CD4-positive, alpha-beta T cell (primary cell): Measurements from ENCODE around the gene MAB21L4. TPM values are rescaled to one million over a fixed set of nuclear protein-coding genes. Genes with fewer than 3 reads are reported as not detected.

ENCODE experiments used
- ATAC-seq: fragments of 200-7000 bp; cut with Tn5 transposase; one replicate; pipeline ENCODE4 v1.10.0; 2022; ENCODE audit warnings: mild to moderate bottlenecking; ENCODE audit not compliant: poor library complexity
- CTCF ChIA-PET: fragments of 350-600 bp; sonication (Branson Sonifier 250); formaldehyde crosslinking; loops from one replicate; lab custom pipeline; 2021; ENCODE audit warnings: antibody characterized with exemption, inconsistent platforms; lab: Charles Lee
- POLR2A ChIA-PET: fragments of 350-600 bp; sonication (Branson Sonifier 250); formaldehyde crosslinking; loops from one replicate; lab custom pipeline; 2021; ENCODE audit warnings: antibody characterized with exemption, inconsistent platforms; lab: Charles Lee
- DNase-seq, 14 experiments: peaks; one replicate each; pipeline ENCODE4 v3.0.0-alpha.2; 2013 to 2020; ENCODE audit warnings: mixed read lengths in 2 of 14
- H3K27ac ChIP-seq, 2 donors: one replicate each; pipeline versions ENCODE4 v1.5.1 to v1.7.0; 2013; ENCODE audit warnings: low read length in 2 of 2, low read depth in 1 of 2, mild to moderate bottlenecking in 1 of 2
- H3K27me3 ChIP-seq, 2 experiments: 1 replicate in 1 of 2; 2 replicates in 1 of 2; pipeline versions ENCODE4 v1.6.1 to v1.7.0; 2013; ENCODE audit warnings: low read length in 2 of 2, control low read depth in 1 of 2, mild to moderate bottlenecking in 1 of 2, moderate library complexity in 1 of 2; ENCODE audit not compliant: insufficient read depth in 2 of 2, control insufficient read depth in 1 of 2
- H3K36me3 ChIP-seq: one replicate; pipeline ENCODE4 v1.6.1; 2013; ENCODE audit warnings: low read length, control low read depth; ENCODE audit not compliant: insufficient read depth
- H3K4me1 ChIP-seq: one replicate; pipeline ENCODE4 v1.6.1; 2013; ENCODE audit warnings: low read length, control low read depth; ENCODE audit not compliant: insufficient read depth
- H3K4me3 ChIP-seq: one replicate; pipeline ENCODE4 v1.5.1; 2013; ENCODE audit warnings: mild to moderate bottlenecking, low read length, moderate library complexity
- H3K9me3 ChIP-seq, 2 experiments: 1 replicate in 1 of 2; 2 replicates in 1 of 2; pipeline versions ENCODE4 v1.6.1 to v1.7.0; 2013; ENCODE audit warnings: low read length in 2 of 2, mild to moderate bottlenecking in 2 of 2, control low read depth in 1 of 2, moderate library complexity in 1 of 2; ENCODE audit not compliant: control insufficient read depth in 1 of 2, insufficient read depth in 1 of 2
- H3K27ac Mint-ChIP-seq: one replicate; pipeline ENCODE4 v1.8.0; 2020; ENCODE audit warnings: mixed read lengths
- H3K27me3 Mint-ChIP-seq: one replicate; pipeline ENCODE4 v1.8.0; 2021; ENCODE audit warnings: mixed read lengths
- H3K36me3 Mint-ChIP-seq: one replicate; pipeline ENCODE4 v1.8.0; 2021; ENCODE audit warnings: low read depth, mixed read lengths
- H3K4me1 Mint-ChIP-seq: one replicate; pipeline ENCODE4 v1.8.0; 2021; ENCODE audit warnings: low read depth, mixed read lengths
- H3K4me3 Mint-ChIP-seq: one replicate; pipeline ENCODE4 v1.8.0; 2020; ENCODE audit warnings: mild to moderate bottlenecking, mixed read lengths
- H3K9me3 Mint-ChIP-seq: one replicate; pipeline ENCODE4 v1.8.0; 2020; ENCODE audit warnings: mixed read lengths
- CTCF ChIP-seq: fragments of 200-600 bp; IDR thresholded peaks from one replicate; pipeline ENCODE4 v1.8.0; 2022; ENCODE audit warnings: antibody characterized with exemption, mild to moderate bottlenecking
- intact Hi-C, 2 experiments: fragments of 100-400 bp; cut with DNase I in 1 of 2; cut with micrococcal nuclease in 1 of 2; formaldehyde crosslinking; loops; one replicate each; pipeline versions ENCODE4 v1.15.1 to v1.9.0; 2023 to 2025; cut with DNase I, micrococcal nuclease
- total RNA-seq, 174 experiments: library from RNA in 2 of 174; stranded (reverse) in 2 of 174; gene quantifications; one replicate each; pipeline ENCODE4 v1.2.3 and lab custom pipeline; 2021 to 2026

The MAB21L4 gene
- total RNA-seq, 2 experiments from 2014 or later: not detected

DNA sequence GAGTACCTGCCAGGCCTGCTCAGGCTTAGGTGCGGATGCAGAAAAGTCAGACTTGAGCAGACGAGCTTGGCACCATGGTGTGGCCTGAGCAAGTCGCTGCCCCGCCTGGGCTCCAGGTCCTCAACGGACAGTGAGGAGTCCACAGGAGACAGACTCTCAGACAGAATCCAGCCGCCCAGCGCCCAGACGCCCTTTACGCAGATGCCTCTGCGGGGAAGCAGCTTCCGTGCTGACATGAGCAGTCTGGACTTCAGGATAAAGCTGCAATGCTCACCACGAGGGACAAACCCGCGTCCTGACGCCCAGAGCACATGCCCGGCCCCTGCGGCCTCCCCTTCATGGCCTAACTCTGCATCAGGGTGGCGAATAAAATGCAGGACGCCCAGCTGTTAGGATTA, 3.5 kb upstream of the MAB21L4 start:
- CTCF ChIA-PET: no interaction called here
- H3K4me1 ChIP-seq: no peaks in the 10 kb centered on the region
- no peaks in the 10 kb centered on the region for H3K36me3 Mint-ChIP-seq

DNA sequence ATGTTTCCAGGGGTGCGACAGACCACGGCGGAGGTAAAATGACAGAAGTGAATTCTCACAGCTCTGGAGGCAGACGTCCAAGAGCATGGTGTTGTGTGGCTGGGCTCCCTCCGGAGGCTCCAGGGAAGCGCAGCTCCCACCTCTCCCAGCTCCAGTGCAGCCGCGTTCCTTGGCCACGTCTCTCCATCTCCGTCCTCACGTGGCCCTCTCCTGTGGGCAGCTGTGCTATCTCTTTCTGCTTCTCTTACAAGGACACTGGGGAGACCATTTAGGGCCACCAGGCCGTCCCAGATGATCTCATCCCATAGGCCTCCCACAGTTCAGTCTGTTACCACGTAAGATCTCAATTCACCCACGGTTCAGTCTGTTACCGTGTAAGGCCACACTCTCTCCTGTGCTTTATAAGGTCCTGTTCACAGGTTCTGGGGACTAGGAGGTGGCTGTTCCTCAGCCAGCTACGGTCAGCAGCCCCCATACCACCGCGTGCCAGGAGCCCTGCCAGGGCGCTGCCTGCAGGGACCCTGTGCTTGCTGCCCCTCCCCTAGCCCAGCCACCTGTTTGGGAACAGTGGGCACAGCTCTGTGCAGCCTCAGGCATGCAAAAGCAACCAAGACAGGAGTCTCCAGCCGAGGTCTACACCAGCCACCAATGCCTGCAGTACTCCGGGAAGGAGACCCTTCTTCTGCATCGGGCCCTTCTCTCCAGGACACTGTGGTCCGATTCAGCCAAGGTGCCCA, 2.9 kb upstream of the MAB21L4 start:
- H3K4me3 Mint-ChIP-seq: no peak overlapping the region
- no peaks in the 10 kb centered on the region for H3K36me3 ChIP-seq
- H3K27me3 ChIP-seq: no peaks in the 10 kb centered on the region
- H3K4me1 Mint-ChIP-seq: no peaks in the 10 kb centered on the region
- no peak for DNase-seq
- no peak for TF ChIP-seq CTCF
- intact Hi-C loops: no loop called here
- no peak for ATAC-seq
- no peaks in the 10 kb centered on the region for H3K9me3 Mint-ChIP-seq
- H3K27ac ChIP-seq: no peak overlapping the region
- H3K27ac Mint-ChIP-seq: no peak overlapping the region
- no peaks in the 10 kb centered on the region for H3K4me1 ChIP-seq
- ChIA-PET POLR2A (no interaction called here), CTCF (no interaction called here)
- H3K36me3 Mint-ChIP-seq: no peaks in the 10 kb centered on the region
- no peak overlapping the region for H3K4me3 ChIP-seq
- peaks cover 0 to 5% of the 10 kb centered on the region in 2 experiments for H3K9me3 ChIP-seq
- no peaks in the 10 kb centered on the region for H3K27me3 Mint-ChIP-seq

More for the DNA sequence above, 3.5 kb upstream of the MAB21L4 start:
- DNase-seq (no peak), ATAC-seq (no peak)
- no peak overlapping the region for H3K4me3 ChIP-seq
- intact Hi-C loops: no loop called here
- POLR2A ChIA-PET: no interaction called here
- no peak overlapping the region for H3K4me3 Mint-ChIP-seq
- no peak overlapping the region for H3K27ac Mint-ChIP-seq
- H3K27me3 ChIP-seq: no peaks in the 10 kb centered on the region
- no peaks in the 10 kb centered on the region for H3K27me3 Mint-ChIP-seq
- no peak for TF ChIP-seq CTCF
- H3K36me3 ChIP-seq: no peaks in the 10 kb centered on the region
- no peaks in the 10 kb centered on the region for H3K4me1 Mint-ChIP-seq
- H3K9me3 Mint-ChIP-seq: no peaks in the 10 kb centered on the region
- H3K27ac ChIP-seq: no peak overlapping the region
- peaks cover 0 to 5% of the 10 kb centered on the region in 2 experiments for H3K9me3 ChIP-seq

- DNase-seq: no peak
- no peak for TF ChIP-seq CTCF
- intact Hi-C loops: no loop called here
Observed at GRCh38 chr2:240898108-240898730, 2.3 kb upstream of the MAB21L4 start.

More at GRCh38 chr2:240898108-240898730, 2.3 kb upstream of the MAB21L4 start:
- Histone ChIP-seq H3K36me3 (no peaks in the 10 kb centered on the region), H3K4me3 (no peak overlapping the region), H3K27ac (no peak overlapping the region), H3K27me3 (no peaks in the 10 kb centered on the region), H3K9me3 (peaks cover 0 to 5% of the 10 kb centered on the region in 2 experiments), H3K4me1 (no peaks in the 10 kb centered on the region)
- ATAC-seq: no peak
- Mint-ChIP-seq H3K27ac (no peak overlapping the region), H3K4me3 (no peak overlapping the region), H3K4me1 (no peaks in the 10 kb centered on the region), H3K9me3 (no peaks in the 10 kb centered on the region), H3K27me3 (no peaks in the 10 kb centered on the region), H3K36me3 (no peaks in the 10 kb centered on the region)
- ChIA-PET CTCF (no interaction called here), POLR2A (no interaction called here)
